Endothelial cell of umbilical vein (primary cell): Measurements from ENCODE around the gene SLC16A6. TPM values are rescaled to one million over a fixed set of nuclear protein-coding genes. Genes with fewer than 3 reads are reported as not detected.

Experiments
- Bru-seq: library from RNA; stranded (reverse); fragments of 400-500 nt; gene quantifications from one replicate; lab custom pipeline; 2021; lab: Mats Ljungman, UMichigan
- BruChase-seq, 2 experiments: library from RNA; stranded (reverse); fragments of 400-500 nt; gene quantifications; one replicate each; lab custom pipeline; 2021; lab: Mats Ljungman, UMichigan
- BruUV-seq: library from RNA; stranded (reverse); fragments of 400-500 nt; replicated peaks from 2 replicates; lab custom pipeline; 2021; lab: Mats Ljungman, UMichigan
- CTCF ChIA-PET: fragments of 300-600, 350-600 bp; sonication (Branson Sonifier 250); formaldehyde crosslinking; loops from one replicate; lab custom pipeline; 2021; ENCODE audit warnings: antibody characterized with exemption, inconsistent platforms; lab: Charles Lee
- POLR2A ChIA-PET: fragments of 300-600, 350-600 bp; sonication (Branson Sonifier 250); formaldehyde crosslinking; loops from one replicate; lab custom pipeline; 2021; ENCODE audit warnings: antibody characterized with exemption, inconsistent platforms; lab: Charles Lee
- DNase-seq: peaks from one replicate; pipeline ENCODE4 v3.0.0-alpha.2; 2011; ENCODE audit warnings: low read depth, low spot score
- FAIRE-seq: peaks from 2 replicates; lab custom pipeline; 2011; peaks lifted over from hg19 to GRCh38; lab: Jason Lieb, UNC
- H2AFZ ChIP-seq: 2 replicates; pipeline ENCODE4 v1.6.0; 2012; ENCODE audit warnings: low read depth, low read length, control low read depth, inconsistent platforms
- H3K27ac ChIP-seq: 2 replicates; pipeline ENCODE4 v1.5.1; 2011; ENCODE audit warnings: low read depth, mild to moderate bottlenecking, control low read depth, low read length, moderate library complexity; ENCODE audit not compliant: insufficient read depth
- H3K27me3 ChIP-seq, 2 experiments: 2 replicates each; pipeline versions ENCODE4 v1.6.0 to v1.6.1; 2011; ENCODE audit warnings: low read length in 2 of 2, mixed read lengths in 1 of 2; ENCODE audit not compliant: control insufficient read depth in 2 of 2, insufficient read depth in 2 of 2
- H3K36me3 ChIP-seq, 2 experiments: 2 replicates in 1 of 2; 3 replicates in 1 of 2; pipeline ENCODE4 v1.5.1; 2011; ENCODE audit warnings: low read length in 2 of 2, mild to moderate bottlenecking in 1 of 2, moderate library complexity in 1 of 2; ENCODE audit not compliant: control insufficient read depth in 2 of 2, insufficient read depth in 2 of 2; ENCODE audit errors: extremely low read depth in 1 of 2
- H3K4me1 ChIP-seq: 3 replicates; pipeline ENCODE4 v1.5.1; 2011; ENCODE audit warnings: mild to moderate bottlenecking, low read length; ENCODE audit not compliant: control insufficient read depth, insufficient read depth; ENCODE audit errors: extremely low read depth
- H3K4me2 ChIP-seq: 2 replicates; pipeline ENCODE4 v1.6.1; 2011; ENCODE audit warnings: low read length, control low read depth, mixed read lengths; ENCODE audit not compliant: insufficient read depth
- H3K4me3 ChIP-seq, 3 experiments: fragments of 200-600 bp in 1 of 3; sonication (generic), shearing (Covaris generic) in 1 of 3; replicated peaks in 1 of 3; 2 replicates each; pipeline ENCODE4 v1.5.1; 2011 to 2016; ENCODE audit warnings: control low read depth in 3 of 3, low read length in 3 of 3, mild to moderate bottlenecking in 2 of 3, inconsistent platforms in 1 of 3, low read depth in 1 of 3, moderate library complexity in 1 of 3; ENCODE audit not compliant: insufficient read depth in 1 of 3
- H3K79me2 ChIP-seq: 2 replicates; pipeline ENCODE4 v1.6.0; 2012; ENCODE audit warnings: low read length, inconsistent platforms; ENCODE audit not compliant: control insufficient read depth, insufficient read depth
- H3K9ac ChIP-seq: replicated peaks from 2 replicates; pipeline ENCODE3; 2011; ENCODE audit warnings: low read length, control low read depth; ENCODE audit not compliant: insufficient read depth; ENCODE audit errors: extremely low read depth
- H3K9me1 ChIP-seq: replicated peaks from 3 replicates; pipeline ENCODE4 v1.6.0; 2011; ENCODE audit warnings: mild to moderate bottlenecking, low read length; ENCODE audit not compliant: control insufficient read depth, insufficient read depth; ENCODE audit errors: extremely low read depth
- H3K9me3 ChIP-seq: replicated peaks from 2 replicates; pipeline ENCODE4 v1.5.1; 2012; ENCODE audit warnings: low read length, inconsistent platforms; ENCODE audit not compliant: control insufficient read depth, insufficient read depth
- H4K20me1 ChIP-seq: replicated peaks from 2 replicates; pipeline ENCODE3; 2011; ENCODE audit warnings: mild to moderate bottlenecking, low read length; ENCODE audit not compliant: control insufficient read depth, insufficient read depth; ENCODE audit errors: extremely low read depth
- CTCF ChIP-seq, 2 donors: IDR thresholded peaks; 1 replicate in 1 of 2; 2 replicates in 1 of 2; pipeline ENCODE4 v1.5.1; 2011; ENCODE audit warnings: low read length in 2 of 2, mild to moderate bottlenecking in 2 of 2, moderate library complexity in 2 of 2, control low read depth in 1 of 2, inconsistent platforms in 1 of 2, low read depth in 1 of 2; ENCODE audit not compliant: insufficient read depth in 1 of 2; ENCODE audit errors: extremely low read depth in 1 of 2
- EZH2 ChIP-seq: IDR thresholded peaks from 2 replicates; pipeline ENCODE4 v1.6.1; 2012; ENCODE audit warnings: borderline replicate concordance, low read depth, mild to moderate bottlenecking, moderate library complexity, low read length, inconsistent platforms; ENCODE audit not compliant: severe bottlenecking
- FOS ChIP-seq: IDR thresholded peaks from 2 replicates; pipeline ENCODE4 v1.6.1; 2011; ENCODE audit warnings: mild to moderate bottlenecking, low read length, moderate library complexity, borderline replicate concordance; ENCODE audit not compliant: insufficient read depth
- GATA2 ChIP-seq: IDR thresholded peaks from 2 replicates; pipeline ENCODE4 v1.7.0; 2011; ENCODE audit warnings: low read depth, mild to moderate bottlenecking, moderate library complexity, mixed read lengths, low read length; ENCODE audit not compliant: insufficient read length, insufficient read depth
- JUN ChIP-seq: IDR thresholded peaks from 2 replicates; pipeline ENCODE4 v1.6.1; 2011; ENCODE audit warnings: borderline replicate concordance, low read depth; ENCODE audit not compliant: insufficient read length, insufficient read depth
- MYC ChIP-seq: IDR thresholded peaks from one replicate; pipeline ENCODE4 v1.6.1; 2011; ENCODE audit warnings: mild to moderate bottlenecking, low read depth, low read length
- POLR2A ChIP-seq: IDR thresholded peaks from 2 replicates; pipeline ENCODE4 v1.6.1; 2012; ENCODE audit warnings: low read depth, mild to moderate bottlenecking, control low read depth, low read length
- POLR2AphosphoS5 ChIP-seq: IDR thresholded peaks from 2 replicates; pipeline ENCODE4 v1.6.1; 2012; ENCODE audit warnings: low read depth, mild to moderate bottlenecking, control low read depth, low read length, moderate library complexity; ENCODE audit not compliant: insufficient read depth
- dilution Hi-C: fragments of 300-500 bp; cut with MboI; formaldehyde crosslinking; loops from one replicate; pipeline ENCODE4 v1.15.0; 2019; ENCODE audit warnings: low sequenced_read_pairs; ENCODE audit not compliant: extremely low pct_ligation_motif_present
- intact Hi-C: fragments of 100-400 bp; cut with micrococcal nuclease; formaldehyde crosslinking; loops from one replicate; pipeline ENCODE4 v1.10.0; 2022
- long read RNA-seq: library from polyadenylated mRNA; stranded (forward); transcript quantifications from one replicate; pipeline ENCODE4 v2.0.0, GENCODE V29; 2021
- polyA minus RNA-seq, 3 experiments: library from RNA; depleted of rRNA, polyadenylated mRNA; stranded (reverse); fragments of >200 nt; gene quantifications; 1 replicate in 1 of 3; 2 replicates in 2 of 3; pipeline ENCODE4 v1.2.3, GENCODE V29; 2011
- polyA plus RNA-seq, 4 experiments: library from polyadenylated mRNA; depleted of rRNA in 3 of 4; stranded (reverse) in 3 of 4; unstranded in 1 of 4; fragments of >200 nt; gene quantifications; 2 replicates each; pipeline versions ENCODE4 v1.2.1 to v1.2.3, GENCODE V29; 2011 to 2012; ENCODE audit warnings: missing spikeins in 1 of 4
- total RNA-seq: library from RNA; stranded (reverse); gene quantifications from 2 replicates; pipeline ENCODE4 v1.2.3, GENCODE V29; 2021
- TF ChIP-seq, protein P1 (sequence below): IDR thresholded peaks from 2 replicates; pipeline ENCODE4 v1.6.1; 2011; ENCODE audit not compliant: insufficient read depth, insufficient read length

Gene SLC16A6, protein sequence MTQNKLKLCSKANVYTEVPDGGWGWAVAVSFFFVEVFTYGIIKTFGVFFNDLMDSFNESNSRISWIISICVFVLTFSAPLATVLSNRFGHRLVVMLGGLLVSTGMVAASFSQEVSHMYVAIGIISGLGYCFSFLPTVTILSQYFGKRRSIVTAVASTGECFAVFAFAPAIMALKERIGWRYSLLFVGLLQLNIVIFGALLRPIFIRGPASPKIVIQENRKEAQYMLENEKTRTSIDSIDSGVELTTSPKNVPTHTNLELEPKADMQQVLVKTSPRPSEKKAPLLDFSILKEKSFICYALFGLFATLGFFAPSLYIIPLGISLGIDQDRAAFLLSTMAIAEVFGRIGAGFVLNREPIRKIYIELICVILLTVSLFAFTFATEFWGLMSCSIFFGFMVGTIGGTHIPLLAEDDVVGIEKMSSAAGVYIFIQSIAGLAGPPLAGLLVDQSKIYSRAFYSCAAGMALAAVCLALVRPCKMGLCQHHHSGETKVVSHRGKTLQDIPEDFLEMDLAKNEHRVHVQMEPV
- total RNA-seq, result 0.74 and 0.91 TPM in 2 replicates
- polyA plus RNA-seq, result 0.60 and 0.65 TPM in 2 replicates
- polyA plus RNA-seq (2011; cell fraction: cytosol; rRNA removed), result 0.24 and 0.34 TPM in 2 replicates
- 0.55 and 0.65 TPM in 2 replicates for polyA plus RNA-seq (2011; cell fraction: nucleus; rRNA removed)
- polyA plus RNA-seq (2012), result 0.76 and 1.1 TPM in 2 replicates
- 2.0 and 2.2 TPM in 2 replicates for polyA minus RNA-seq
- 80.2 TPM for polyA minus RNA-seq (2011; cell fraction: cytosol; rRNA and poly(A)+ RNA removed)
- 0.67 and 1.2 TPM in 2 replicates for polyA minus RNA-seq (2011; cell fraction: nucleus; rRNA and poly(A)+ RNA removed)
- Bru-seq, nascent RNA, result percentile 39 among the genes with signal in this experiment
- BruChase-seq, experiment 1, labeled RNA remaining after a 6-hour chase, result percentile 32 among the genes with signal in this experiment
- percentile 36 among the genes with signal in this experiment for BruChase-seq, experiment 2, labeled RNA remaining after a 2-hour chase
- long read RNA-seq, partial matches to known transcripts, result 0 of 2 reads
- long read RNA-seq, other reads (novel, unspliced or antisense), result 1 of 2 reads

- H3K9me3 ChIP-seq, result no peaks in the 10 kb centered on the region
- peak within 1 kb of the TSS; percentile 90 for H2AFZ ChIP-seq
- CTCF ChIA-PET, result interaction anchor here (0.7 to 8.5 kb wide), 4 partner anchors 10 to 108 kb away, joined by 3 to 104 read pairs (median 10); no protein-coding TSS in a partner anchor
- no TSS peak for BruUV-seq
- DNase-seq (peak; percentile 55), FAIRE-seq (no peak)
- no peaks in the 10 kb centered on the region for H3K36me3 ChIP-seq
- POLR2A ChIA-PET, result no interaction called here
- H3K27me3 ChIP-seq, result no peaks in the 10 kb centered on the region
- peak within 1 kb of the TSS; percentile 74 for H3K9ac ChIP-seq
- dilution Hi-C loops (no loop called here), intact Hi-C loops (loop anchor here (1.0 kb wide), 1 partner anchor 92 kb away; no protein-coding TSS in a partner anchor)
- no peaks in the 10 kb centered on the region for H3K79me2 ChIP-seq
- TF ChIP-seq, protein P1, sequence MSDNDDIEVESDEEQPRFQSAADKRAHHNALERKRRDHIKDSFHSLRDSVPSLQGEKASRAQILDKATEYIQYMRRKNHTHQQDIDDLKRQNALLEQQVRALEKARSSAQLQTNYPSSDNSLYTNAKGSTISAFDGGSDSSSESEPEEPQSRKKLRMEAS, result peak; percentile 44
- TF ChIP-seq GATA2 (no peak), CTCF (IDR thresholded peaks at IDR 0.05; ENCODE audit: extremely low read depth in 1 of 2, insufficient read depth in 1 of 2, low read depth in 1 of 2, low read length in 2 of 2) (no peak), POLR2A (no peak), POLR2AphosphoS5 (peak; percentile 56), FOS (no peak), MYC (peak; percentile 13), JUN (no peak), EZH2 (no peak)
- peak within 1 kb of the TSS; percentile 72 for H3K4me2 ChIP-seq
- H4K20me1 ChIP-seq, result no peaks in the 10 kb centered on the region
- H3K4me3 ChIP-seq, result peak within 1 kb of the TSS; percentile 53 to 74 (median 66)
- peaks cover 15% of the 10 kb centered on the region for H3K4me1 ChIP-seq
- peak within 1 kb of the TSS; percentile 48 for H3K27ac ChIP-seq
- H3K9me1 ChIP-seq, result no peaks in the 10 kb centered on the region
Observed at GRCh38 chr17:68290955-68291835, at the start of gene SLC16A6, which contains the start of gene ARSG. TSS of gene SLC16A6 (minus strand) at chr17:68291127. CDS start at chr17:68278320, 12,807 bp downstream. TSS of gene ARSG (plus strand) at chr17:68291495. CDS start at chr17:68307494, 15,999 bp downstream.
